GM12878 (cell line): ENCODE measurements around the gene GABRG2.

ENCODE experiments used
- BRCA1 ChIP-seq: IDR thresholded peaks from 2 replicates; pipeline ENCODE4 v1.6.1; 2011; ENCODE audit warnings: low read depth, low read length, improper control_type of control experiment
- CTCF ChIP-seq, 3 experiments: IDR thresholded peaks in 2 of 3; conservative IDR thresholded peaks in 1 of 3; 2 replicates each; pipeline ENCODE4 v1.5.1; 2011; ENCODE audit warnings: low read depth in 3 of 3, low read length in 3 of 3, mild to moderate bottlenecking in 3 of 3, control low read depth in 2 of 3, moderate library complexity in 2 of 3, inconsistent platforms in 1 of 3, mixed read lengths in 1 of 3; ENCODE audit not compliant: control insufficient read depth in 2 of 3, insufficient read depth in 1 of 3; ENCODE audit errors: extremely low read depth in 1 of 3
- EGR1 ChIP-seq, 2 experiments: IDR thresholded peaks; 1 replicate in 1 of 2; 2 replicates in 1 of 2; pipeline ENCODE4 v1.6.1; 2011 to 2012; ENCODE audit warnings: low read depth in 2 of 2, low read length in 2 of 2, borderline replicate concordance in 1 of 2, mild to moderate bottlenecking in 1 of 2, moderate library complexity in 1 of 2
- EZH2 ChIP-seq: IDR thresholded peaks from 2 replicates; pipeline ENCODE4 v1.6.1; 2012; ENCODE audit warnings: low read depth, mild to moderate bottlenecking, control low read depth, inconsistent platforms, low read length, borderline replicate concordance; ENCODE audit not compliant: control insufficient read depth
- FOS ChIP-seq: IDR thresholded peaks from 3 replicates; pipeline ENCODE4 v1.6.1; 2011; ENCODE audit warnings: borderline replicate concordance; ENCODE audit not compliant: insufficient read length; ENCODE audit errors: extremely low read depth
- POLR2A ChIP-seq: IDR thresholded peaks from 2 replicates; pipeline ENCODE4 v1.6.1; 2011; ENCODE audit warnings: low read depth, mild to moderate bottlenecking, low read length
- SREBF2 ChIP-seq: IDR thresholded peaks from 2 replicates; pipeline ENCODE4 v1.6.1; 2012; ENCODE audit warnings: mild to moderate bottlenecking, low read length
- STAT3 ChIP-seq: IDR thresholded peaks from 2 replicates; pipeline ENCODE4 v1.6.1; 2011; ENCODE audit warnings: low read depth, low read length, improper control_type of control experiment
- SUZ12 ChIP-seq: fragments of 200-600 bp; sonication (generic); IDR thresholded peaks from one replicate; pipeline ENCODE4 v1.6.1; 2018; ENCODE audit warnings: antibody characterized with exemption, mild to moderate bottlenecking; ENCODE audit not compliant: unreplicated experiment

GRCh38 chr5:162052676-162053075 is 14.9 kb upstream of the GABRG2 start:
- TF ChIP-seq CTCF (IDR thresholded peaks at IDR 0.05 in 2 of 3, conservative IDR thresholded peaks at IDR 0.05 in 1 of 3; ENCODE audit: control insufficient read depth in 2 of 3, extremely low read depth in 1 of 3, insufficient read depth in 1 of 3, low read depth in 3 of 3, low read length in 3 of 3) = no peak
- no peak for TF ChIP-seq SUZ12
- TF ChIP-seq POLR2A = no peak
- TF ChIP-seq BRCA1 = no peak
- TF ChIP-seq STAT3 = no peak
- no peak for TF ChIP-seq SREBF2
- no peak for TF ChIP-seq EGR1 (IDR thresholded peaks at IDR 0.05; ENCODE audit: borderline replicate concordance in 1 of 2, low read depth in 2 of 2, low read length in 2 of 2)
- TF ChIP-seq EZH2 = no peak
- no peak for TF ChIP-seq FOS
